Suprapubic skin (tissue), 4 donors: ENCODE results near the gene ENTPD2.

Experiments used
- CTCF ChIP-seq, 2 donors: fragments of 200-600 bp in 1 of 2; fragments of 450-650 bp in 1 of 2; sonication (generic) in 1 of 2; IDR thresholded peaks; one replicate each; pipeline ENCODE4 v1.5.1; 2016 to 2019; ENCODE audit warnings: antibody characterized with exemption in 2 of 2, mild to moderate bottlenecking in 1 of 2, moderate library complexity in 1 of 2
- EP300 ChIP-seq: sonication (generic); formaldehyde crosslinking; IDR thresholded peaks from one replicate; pipeline ENCODE4 v1.6.1; 2017; ENCODE audit warnings: antibody characterized with exemption
- POLR2A ChIP-seq, 2 donors: fragments of 450-650 bp; IDR thresholded peaks; one replicate each; pipeline ENCODE4 v1.6.1; 2017; ENCODE audit warnings: antibody characterized with exemption in 2 of 2, mild to moderate bottlenecking in 2 of 2, moderate library complexity in 2 of 2
- POLR2AphosphoS5 ChIP-seq, 3 donors: sonication (generic); formaldehyde crosslinking; IDR thresholded peaks; one replicate each; pipeline ENCODE4 v1.6.1; 2017; ENCODE audit warnings: antibody characterized with exemption in 3 of 3

GRCh38 chr9:137044037-137044436 lies 9.8 kb downstream of the ENTPD2 start:
- TF ChIP-seq CTCF (IDR thresholded peaks at IDR 0.05) (no peak), POLR2A (IDR thresholded peaks at IDR 0.05) (no peak), POLR2AphosphoS5 (IDR thresholded peaks at IDR 0.05) (no peak), EP300 (no peak)
